Measurements from ENCODE around the gene ERC2.
A peak's percentile ranks its signal among the peaks of the same experiment; 100 is the strongest.
"Not testable (repeated sequence)": the region's sequence is repeated elsewhere in the genome, so short reads cannot be mapped to it uniquely, and the experiment has no call there.

The ERC2 gene

DNA sequence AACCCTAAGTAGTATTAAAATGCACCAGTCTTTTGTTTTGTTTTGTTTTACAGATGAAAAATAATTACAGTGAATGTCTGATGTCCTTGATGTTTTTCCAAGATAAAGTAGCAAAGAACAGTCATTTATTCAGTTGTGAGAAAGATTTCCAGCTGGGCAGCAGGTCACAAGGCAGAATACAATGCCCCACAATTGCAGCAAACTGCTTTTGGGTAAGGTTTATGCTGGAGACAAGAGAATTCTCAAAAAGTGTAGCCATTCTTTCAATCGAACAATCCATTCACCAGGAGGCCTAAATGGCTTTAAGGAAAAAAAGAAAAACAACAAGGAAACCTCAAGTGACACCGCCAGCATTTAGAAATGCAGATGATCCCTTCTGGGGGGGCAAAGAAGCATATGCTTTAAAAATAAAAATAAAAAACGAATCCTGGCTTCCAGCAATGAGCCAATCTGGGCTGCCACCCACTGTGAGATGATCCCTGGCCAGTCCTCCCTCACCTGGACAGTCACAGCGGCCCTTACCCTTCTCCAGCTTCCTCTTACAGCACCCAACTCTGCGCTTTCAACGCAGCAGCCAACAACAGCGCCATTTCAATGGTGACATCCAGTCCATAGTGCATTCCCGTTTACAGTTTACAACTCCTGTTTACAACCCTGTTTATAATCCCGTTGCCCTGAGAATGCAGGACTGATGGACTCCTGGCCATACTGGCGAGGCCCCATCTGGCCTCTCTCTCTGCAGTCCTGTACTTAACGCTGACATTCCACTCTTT is 955.5 kb downstream of the ERC2 start:
- no peak for DNase-seq
- intact Hi-C loops (cut with DNase I), result no loop called here

DNA sequence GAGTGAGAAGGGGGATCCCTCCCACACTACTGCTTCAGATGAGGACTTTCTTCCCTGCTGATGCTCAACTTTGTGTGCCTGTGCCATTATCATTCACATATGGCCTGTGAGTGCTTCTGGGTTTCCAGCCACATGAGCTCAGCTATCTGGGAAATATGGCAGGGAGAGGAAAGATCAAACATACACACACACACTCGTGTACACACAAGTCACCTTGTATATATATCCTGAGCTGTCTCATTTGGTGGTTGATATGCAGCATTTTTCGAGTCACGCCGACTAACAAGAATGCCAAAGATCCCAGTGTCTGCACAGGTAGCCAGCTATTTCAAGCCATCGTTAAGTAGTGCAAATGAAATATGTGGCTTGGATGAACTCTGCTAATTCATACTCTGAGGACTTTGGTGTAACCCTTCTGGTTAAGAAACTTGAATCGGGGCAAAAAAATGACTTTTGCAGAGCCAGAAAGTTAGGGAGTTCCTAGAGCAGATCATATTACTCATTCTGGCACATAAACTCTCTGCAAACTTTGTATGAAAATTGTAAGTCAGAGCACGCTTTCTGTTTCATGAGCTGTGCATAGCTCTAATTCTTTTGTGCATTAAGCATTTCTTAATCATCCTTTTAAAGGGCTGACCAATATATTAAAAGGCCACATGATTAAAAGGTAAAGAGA is 956.2 kb downstream of the ERC2 start:
- intact Hi-C loops (cut with DNase I), result no loop called here
- DNase-seq, result no peak

GRCh38 chr3:55508335-55508734 is 959.9 kb downstream of the ERC2 start:
- DNase-seq, result no peak
- intact Hi-C loops (cut with DNase I), result no loop called here

GRCh38 chr3:55507808-55508207 is 960.5 kb downstream of the ERC2 start:
- DNase-seq, result no peak
- intact Hi-C loops (cut with DNase I), result no loop called here

DNA sequence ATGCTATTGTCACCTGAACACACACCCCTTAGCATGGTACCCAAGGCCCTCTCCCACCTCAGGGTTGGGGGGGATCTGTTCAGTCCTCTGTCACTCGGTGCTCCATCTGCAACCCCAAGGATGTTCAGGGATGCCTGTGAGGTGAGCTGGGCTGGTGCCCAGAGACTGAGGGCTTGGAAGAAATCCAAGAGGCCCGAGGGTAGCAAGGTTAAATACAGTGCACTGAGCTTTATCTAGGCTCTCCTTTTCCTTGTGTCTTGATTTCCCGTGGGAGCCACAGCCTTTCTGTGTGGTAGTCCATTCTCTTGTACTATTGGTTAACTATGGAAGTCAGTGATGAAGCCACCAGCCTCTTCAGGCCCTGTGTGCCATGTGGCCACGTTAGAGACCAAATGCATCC is 962.5 kb downstream of the ERC2 start:
- intact Hi-C loops (cut with DNase I), result no loop called here
- DNase-seq, result no peak

- intact Hi-C loops (cut with DNase I), result not testable (repeated sequence)
- peak in 8 of 42 donors; percentile 18 to 51 (median 33) for DNase-seq
These were observed 963.2 kb downstream of the ERC2 start for GRCh38 chr3:55505102-55505501.

DNA sequence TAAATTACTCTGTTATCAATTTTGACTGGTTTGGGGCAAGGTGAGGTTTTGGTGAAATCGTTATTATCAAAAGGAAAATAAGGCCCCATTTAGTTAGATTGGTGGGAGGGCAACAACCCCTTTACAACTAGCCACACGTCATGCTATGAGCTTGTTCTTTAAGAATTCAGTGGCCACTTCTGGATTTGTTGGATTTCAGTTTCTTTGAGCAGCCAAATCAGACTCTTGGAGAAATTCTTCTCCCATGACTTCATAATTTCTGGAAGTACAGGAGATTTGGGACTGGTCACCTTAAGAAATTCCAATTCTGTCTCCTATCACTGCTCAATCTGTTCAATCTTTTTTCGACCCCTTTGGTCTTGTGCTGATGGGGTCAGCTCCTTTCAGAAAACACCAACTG is 966.4 kb downstream of the ERC2 start:
- intact Hi-C loops (cut with DNase I), result no loop called here

DNA sequence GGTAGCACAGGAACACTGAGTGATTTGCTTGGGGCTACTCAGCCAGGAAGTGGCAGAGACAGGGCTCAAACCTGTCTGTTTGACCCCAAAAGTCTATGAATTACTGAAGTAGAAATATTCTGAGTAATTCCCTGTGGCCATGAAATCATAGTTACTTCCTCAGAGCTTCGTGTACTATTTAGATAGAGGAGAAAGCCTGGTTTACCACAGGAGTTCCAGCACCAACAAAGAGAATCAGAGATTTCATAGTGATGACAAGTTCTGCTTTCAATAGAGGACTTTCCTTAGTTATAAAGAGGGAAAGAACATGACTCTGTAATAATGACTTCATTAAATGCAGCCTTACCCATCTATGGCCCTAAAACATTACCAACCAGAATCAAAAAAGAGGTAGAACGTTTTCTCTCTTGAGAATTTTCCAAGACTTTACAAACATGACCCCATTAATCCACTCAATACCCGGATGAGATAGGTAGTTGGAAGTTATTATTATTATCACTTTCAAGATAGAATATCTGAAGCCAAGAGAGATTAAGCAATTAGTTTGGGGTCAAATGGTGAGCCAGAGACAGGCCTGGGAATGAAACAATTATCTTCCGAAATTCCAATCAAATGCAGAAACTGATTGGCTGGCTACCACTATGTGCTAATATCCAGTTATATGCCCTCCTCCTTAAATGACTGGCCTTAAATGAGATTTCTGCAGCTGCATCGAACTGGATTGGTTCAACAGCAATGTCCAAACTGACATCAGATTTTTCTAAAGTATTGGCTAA is 967.5 kb downstream of the ERC2 start:
- DNase-seq, result no peak
- intact Hi-C loops (cut with DNase I), result no loop called here

More for the DNA sequence above, 966.4 kb downstream of the ERC2 start:
- DNase-seq, result peak in 1 of 42 donors; percentile 24

DNA sequence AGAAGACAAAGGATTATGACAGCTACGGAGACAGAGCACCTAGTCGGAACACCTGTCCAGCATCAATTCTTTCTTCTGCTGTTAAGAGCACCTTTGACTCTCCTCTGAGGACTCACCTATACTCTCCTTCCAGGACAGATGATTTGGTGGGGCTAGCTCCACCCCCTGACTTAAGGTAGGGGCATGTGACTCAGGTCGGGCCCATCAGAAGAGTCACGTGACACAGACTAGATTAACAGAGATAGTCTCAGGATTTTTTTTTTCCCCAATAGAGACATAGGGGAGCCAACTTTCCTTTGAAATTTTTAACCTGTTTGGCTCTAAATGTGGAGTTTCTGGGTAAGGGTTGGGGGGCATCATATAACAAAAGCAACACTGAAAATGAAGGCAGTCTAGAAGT is 969.7 kb downstream of the ERC2 start:
- intact Hi-C loops (cut with DNase I), result no loop called here

DNA sequence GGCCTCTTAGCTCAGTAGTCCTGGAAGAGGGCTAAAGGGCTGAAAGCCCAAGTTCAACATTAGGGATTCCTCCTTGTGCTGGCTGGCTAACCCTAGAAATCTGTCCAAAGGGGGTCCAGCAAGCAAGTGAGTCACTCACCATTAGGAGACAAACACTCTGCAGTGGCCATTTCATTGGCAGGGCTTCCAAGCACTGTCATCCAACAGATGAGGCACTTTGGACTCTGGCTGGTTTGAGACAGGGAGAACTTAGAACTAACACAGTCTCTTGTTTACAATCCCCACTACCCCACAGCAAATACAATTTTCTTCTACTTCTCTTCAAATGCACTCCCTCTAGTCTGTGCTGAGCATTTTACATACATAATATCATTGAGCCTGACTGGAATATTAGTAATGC is 971.0 kb downstream of the ERC2 start:
- intact Hi-C loops (cut with DNase I), result no loop called here
- no peak for DNase-seq

More for the DNA sequence above, 969.7 kb downstream of the ERC2 start:
- no peak for DNase-seq

- intact Hi-C loops (cut with DNase I), result no loop called here
These were observed 973.3 kb downstream of the ERC2 start for GRCh38 chr3:55494976-55495375.

GRCh38 chr3:55492976-55493375 is 975.3 kb downstream of the ERC2 start:
- no peak for DNase-seq
- intact Hi-C loops (cut with DNase I), result no loop called here

More at GRCh38 chr3:55494976-55495375, 973.3 kb downstream of the ERC2 start:
- no peak for DNase-seq

DNA sequence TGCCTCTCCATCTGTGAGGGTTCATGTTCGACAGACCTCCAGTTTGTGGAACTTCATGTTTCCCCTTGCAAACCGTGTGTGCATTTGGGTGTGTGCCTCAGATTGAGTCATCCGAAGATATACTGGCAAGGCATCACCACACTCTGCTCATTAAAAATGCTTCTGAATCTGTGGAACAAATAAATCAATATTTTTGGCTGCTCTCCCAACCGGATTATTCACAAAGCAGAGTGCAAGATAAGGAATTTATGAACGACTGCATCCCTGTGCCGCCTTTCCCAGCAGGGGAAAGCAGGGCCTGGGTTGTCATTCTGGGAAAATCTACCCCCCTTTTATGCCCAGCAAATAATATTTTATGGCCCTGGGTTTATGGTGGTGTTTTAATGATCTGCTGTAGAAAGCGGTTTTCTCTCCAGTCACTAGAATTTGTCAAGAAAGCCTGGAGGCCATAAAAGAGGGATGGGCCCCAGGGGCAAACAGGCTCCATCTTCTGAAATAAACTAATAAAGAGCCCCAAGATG is 976.9 kb downstream of the ERC2 start:
- DNase-seq, result no peak
- intact Hi-C loops (cut with DNase I), result no loop called here

DNA sequence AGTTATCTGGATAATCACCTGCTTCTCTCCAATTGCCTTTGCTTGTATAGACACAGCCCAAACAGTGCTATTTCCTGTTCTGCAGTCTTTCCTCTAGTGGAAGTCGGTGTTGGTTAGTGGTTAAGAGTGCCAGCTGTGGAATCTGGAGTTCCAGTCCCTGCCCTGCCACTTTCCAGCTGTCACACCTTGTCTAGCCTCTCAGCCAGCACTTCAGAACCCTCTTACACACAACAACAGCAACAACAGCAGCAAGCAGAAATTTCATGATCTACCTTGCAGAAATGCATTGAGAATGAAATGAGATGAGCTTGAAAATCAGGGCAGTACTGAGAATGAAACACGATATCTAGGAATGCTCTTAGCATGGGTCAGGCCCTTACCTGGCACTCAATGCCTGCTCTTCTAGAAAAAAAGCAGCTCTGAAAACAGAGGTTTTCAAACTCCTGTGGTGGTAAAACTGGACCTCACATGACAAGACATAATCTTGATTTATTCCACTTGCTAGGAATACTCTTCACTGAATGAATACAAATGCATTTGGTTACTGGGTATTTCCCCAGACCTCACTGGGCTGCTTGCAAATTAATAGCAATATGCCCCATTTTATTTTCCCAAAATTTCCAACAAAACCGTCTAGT is 977.9 kb downstream of the ERC2 start:
- DNase-seq, result peak in 1 of 42 donors; percentile 15
- intact Hi-C loops (cut with DNase I), result no loop called here

DNA sequence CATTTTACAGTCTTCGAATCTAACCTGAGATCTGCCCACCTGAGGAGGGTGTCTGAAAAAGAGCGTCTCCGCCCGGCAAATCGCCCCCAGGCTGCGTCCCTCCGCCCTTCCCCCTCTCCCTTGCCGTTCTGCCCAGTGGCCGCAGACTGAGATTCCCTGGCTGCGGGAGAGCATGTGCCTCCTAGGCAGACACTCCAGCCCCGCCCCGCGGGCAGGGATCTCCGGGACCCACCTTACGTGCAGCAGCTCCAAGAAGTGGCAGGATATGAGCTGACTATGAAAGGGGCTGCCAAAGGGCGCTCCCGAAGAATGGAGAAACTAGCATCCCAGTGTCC is 978.5 kb downstream of the ERC2 start:
- intact Hi-C loops (cut with DNase I), result loop anchor here (10.0 kb wide), 1 partner anchor 765 kb away; no protein-coding TSS in a partner anchor
- no peak for DNase-seq

- intact Hi-C loops (cut with DNase I), result loop anchor here (10.0 kb wide), 1 partner anchor 766 kb away; no protein-coding TSS in a partner anchor
- peak in 39 of 42 donors; percentile 45 to 85 (median 71) for DNase-seq
These were observed 979.7 kb downstream of the ERC2 start for GRCh38 chr3:55488398-55489055.

DNA sequence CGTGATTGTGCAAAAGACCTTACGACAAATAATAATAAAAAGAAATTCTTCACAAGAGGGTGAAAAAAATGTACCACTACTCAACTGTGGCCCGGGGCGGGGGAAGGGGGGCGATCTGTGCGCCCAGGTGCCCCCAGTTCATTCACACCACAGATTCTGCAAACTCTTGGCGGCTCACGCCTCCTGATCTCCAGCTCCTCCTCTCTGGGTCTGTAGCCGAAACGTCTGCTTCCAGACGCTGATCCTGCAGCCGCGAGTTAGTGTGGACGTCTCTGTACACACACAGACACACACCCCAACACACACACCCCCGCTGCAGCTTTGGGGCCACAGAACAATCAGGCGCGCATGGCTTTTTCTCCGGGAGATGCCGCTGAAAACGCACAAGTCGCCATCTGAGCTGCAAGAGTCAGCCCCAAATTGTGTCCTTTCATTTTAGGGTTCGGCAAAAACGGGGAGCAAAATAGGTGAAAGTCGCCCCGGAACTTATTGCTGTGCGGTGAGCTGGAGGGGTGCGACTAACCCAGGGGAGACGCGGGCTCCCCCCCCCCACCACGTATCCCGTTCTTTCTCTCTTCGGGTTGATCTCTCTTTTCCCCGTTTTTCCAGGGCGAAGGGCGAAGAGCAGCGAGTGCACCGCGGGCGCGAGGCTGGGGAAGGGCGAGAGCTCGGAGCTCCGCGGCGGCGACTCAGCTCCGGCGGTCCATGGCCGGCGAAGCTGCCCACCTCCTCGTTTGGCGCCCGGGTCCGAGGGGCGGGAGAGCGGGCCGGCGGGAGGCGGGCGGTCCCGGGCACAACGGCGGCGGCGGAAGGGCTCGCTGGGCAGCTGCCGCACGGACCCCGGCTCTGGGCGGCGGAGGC is 980.7 kb downstream of the ERC2 start:
- intact Hi-C loops (cut with DNase I), result loop anchor here (10.0 kb wide), 1 partner anchor 767 kb away; no protein-coding TSS in a partner anchor
- peak in 15 of 42 donors; percentile 7 to 59 (median 37) for DNase-seq

Measured in head of caudate nucleus (tissue), 42 donors.